Heart right ventricle (tissue), 16 donors: Measurements from ENCODE around the gene IL1R1. TPM values are rescaled to one million over a fixed set of nuclear protein-coding genes. Genes with fewer than 3 reads are reported as not detected.
A peak's percentile ranks its signal among the peaks of the same experiment; 100 is the strongest.

Source experiments
- ATAC-seq, 8 donors: fragments of 200-7000 bp; cut with Tn5 transposase; one replicate each; pipeline ENCODE4 v1.9.1; 2020; ENCODE audit warnings: mild to moderate bottlenecking in 8 of 8, moderate library complexity in 8 of 8, moderate number of reproducible peaks in 1 of 8
- DNase-seq, 2 donors: peaks; one replicate each; pipeline ENCODE4 v3.0.0-alpha.2; 2020
- H3K27ac ChIP-seq, 10 donors: fragments of 200-600 bp; sonication (generic) in 2 of 10; one replicate each; pipeline versions ENCODE4 v1.5.0 to v1.8.0; 2020 to 2022; ENCODE audit warnings: mild to moderate bottlenecking in 3 of 10
- H3K27me3 ChIP-seq, 7 donors: fragments of 200-600 bp; one replicate each; pipeline ENCODE4 v1.8.0; 2021 to 2022; ENCODE audit warnings: mild to moderate bottlenecking in 2 of 7
- H3K36me3 ChIP-seq, 9 donors: fragments of 200-600 bp; sonication (generic) in 1 of 9; one replicate each; pipeline versions ENCODE4 v1.5.0 to v1.8.0; 2020 to 2022; ENCODE audit warnings: mild to moderate bottlenecking in 2 of 9
- H3K4me1 ChIP-seq, 9 donors: fragments of 200-600 bp; sonication (generic) in 1 of 9; one replicate each; pipeline versions ENCODE4 v1.5.0 to v1.8.0; 2020 to 2022; ENCODE audit warnings: mild to moderate bottlenecking in 4 of 9
- H3K4me3 ChIP-seq, 10 donors: fragments of 200-600 bp; sonication (generic) in 2 of 10; one replicate each; pipeline versions ENCODE4 v1.5.0 to v1.8.0; 2020 to 2022; ENCODE audit warnings: mild to moderate bottlenecking in 7 of 10, moderate library complexity in 2 of 10
- H3K9me3 ChIP-seq, 11 donors: fragments of 200-600 bp in 10 of 11; sonication (generic) in 2 of 11; one replicate each; pipeline versions ENCODE4 v1.5.0 to v1.8.0; 2013 to 2022; ENCODE audit warnings: mild to moderate bottlenecking in 2 of 11, control low read depth in 1 of 11, moderate library complexity in 1 of 11
- WGBS, 2 donors: extraction: QIAGEN DNeasy Blood & Tissue Kit; methylation state at CpG; one replicate each; pipeline ENCODE4 v1.1.7; 2013; ENCODE audit warnings: inconsistent platforms in 1 of 2; 5-methylcytosine and 5-hydroxymethylcytosine counted together
- intact Hi-C, 10 donors: fragments of 100-400 bp; cut with DNase I; formaldehyde crosslinking; loops; one replicate each; pipeline versions ENCODE4 v1.11.1 to v1.14.2; 2022
- polyA plus RNA-seq, 2 donors: library from polyadenylated mRNA; stranded (reverse); fragments of 200-250 nt; gene quantifications; one replicate each; pipeline ENCODE4 v1.2.3, GENCODE V29; 2013
- total RNA-seq, 10 donors: library from RNA; stranded (reverse); fragmentation: NEBNext Ultra II Directional in 3 of 10; extraction: Animal tissue kit (Norgen Biotek cat#: 25700) in 3 of 10; gene quantifications; one replicate each; pipeline versions ENCODE4 v1.2.1 to v1.2.4, GENCODE V29; 2021 to 2023
- TF ChIP-seq, protein P1 (sequence below), 9 donors: fragments of 200-600 bp; sonication (generic) in 2 of 9; IDR thresholded peaks; one replicate each; pipeline versions ENCODE4 v1.5.0 to v1.8.0; 2021 to 2022; ENCODE audit warnings: antibody characterized with exemption in 9 of 9, mild to moderate bottlenecking in 5 of 9, moderate library complexity in 1 of 9
- donor health status: Arrhythmogenic right ventricular cardiomyopathy.
- donor health status: ischemic (EF 13 %, LVEDD 7.1; RV severe dilation, severe dysfunction).
- donor health status: healthy with polysubstance abuse.
- donor health status: DM: no; HTN: yes; CAD: no.
- donor health status: DM: no; HTN: no; CAD: no.
- donor health status: ischemic (EF 25% LVEDD 6.9; RV normal size, moderate dysfunction).
- donor health status: ischemic (EF 25% LVEDD 5.7; RV mildly dilated, moderate dysfunction).
- donor health status: healthy.
- donor health status: DM: yes; HTN: yes; CAD: no.
- donor health status: Ischemic cardiomyopathy.
- donor health status: ischemic (EF 35%, LVEDD 5.7; RV mildly dilated, moderate dysfunction).
- donor health status: nonischemic (EF 11% LVEDD 7.7; RV severe dilation, severe dysfunction).
- donor health status: DM: yes; HTN: yes; CAD: no.
- donor health status: PGD.
- donor health status: ischemic (EF 29% LVEDD 5.4; RV normal size, mild dysfunction).
- donor health status: nonischemic (EF 23%, LVEDD 6.1; RV moderate dilation, normal function).

IL1R1 gene
- total and polyA plus RNA-seq, 12 donors: 5.7 to 47.0 (median 18.6) TPM

DNA sequence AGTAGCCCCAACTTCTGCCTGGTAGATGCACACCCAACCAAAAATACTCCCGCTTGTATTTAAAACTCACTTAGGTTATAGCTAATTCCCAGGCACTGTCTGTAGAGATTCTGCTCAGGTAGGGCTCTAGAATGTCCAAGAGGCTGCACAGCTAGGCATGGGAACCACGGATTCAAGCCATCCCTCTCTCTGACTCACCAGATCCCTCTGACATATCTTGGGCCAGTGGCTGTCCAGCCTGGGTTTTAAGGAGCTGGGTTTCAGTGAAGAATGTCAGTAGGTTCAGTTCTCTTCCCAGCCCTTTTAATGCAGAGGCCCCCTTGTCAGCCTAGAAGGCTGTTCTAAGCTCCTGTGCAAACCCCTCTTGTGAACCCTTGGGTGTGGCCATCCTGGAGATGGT, 15.9 kb upstream of the IL1R1 start:
- ATAC-seq (no peak), DNase-seq (no peak)
- peak overlapping the region in 1 of 10 donors; percentile 59 for H3K27ac ChIP-seq
- TF ChIP-seq, protein P1, sequence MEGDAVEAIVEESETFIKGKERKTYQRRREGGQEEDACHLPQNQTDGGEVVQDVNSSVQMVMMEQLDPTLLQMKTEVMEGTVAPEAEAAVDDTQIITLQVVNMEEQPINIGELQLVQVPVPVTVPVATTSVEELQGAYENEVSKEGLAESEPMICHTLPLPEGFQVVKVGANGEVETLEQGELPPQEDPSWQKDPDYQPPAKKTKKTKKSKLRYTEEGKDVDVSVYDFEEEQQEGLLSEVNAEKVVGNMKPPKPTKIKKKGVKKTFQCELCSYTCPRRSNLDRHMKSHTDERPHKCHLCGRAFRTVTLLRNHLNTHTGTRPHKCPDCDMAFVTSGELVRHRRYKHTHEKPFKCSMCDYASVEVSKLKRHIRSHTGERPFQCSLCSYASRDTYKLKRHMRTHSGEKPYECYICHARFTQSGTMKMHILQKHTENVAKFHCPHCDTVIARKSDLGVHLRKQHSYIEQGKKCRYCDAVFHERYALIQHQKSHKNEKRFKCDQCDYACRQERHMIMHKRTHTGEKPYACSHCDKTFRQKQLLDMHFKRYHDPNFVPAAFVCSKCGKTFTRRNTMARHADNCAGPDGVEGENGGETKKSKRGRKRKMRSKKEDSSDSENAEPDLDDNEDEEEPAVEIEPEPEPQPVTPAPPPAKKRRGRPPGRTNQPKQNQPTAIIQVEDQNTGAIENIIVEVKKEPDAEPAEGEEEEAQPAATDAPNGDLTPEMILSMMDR (IDR thresholded peaks at IDR 0.05): no peak
- no peaks in the 10 kb centered on the region for H3K27me3 ChIP-seq
- intact Hi-C loops: no loop called here
- peaks cover 0 to 8% (median 0%) of the 10 kb centered on the region in 11 donors for H3K9me3 ChIP-seq
- H3K4me3 ChIP-seq: no peak overlapping the region
- peaks cover 0 to 22% (median 0%) of the 10 kb centered on the region in 9 donors for H3K4me1 ChIP-seq
- WGBS, 2 donors: 90 to 98% methylated on average over 2 of the region's 2 CpGs
- H3K36me3 ChIP-seq: no peaks in the 10 kb centered on the region

DNA sequence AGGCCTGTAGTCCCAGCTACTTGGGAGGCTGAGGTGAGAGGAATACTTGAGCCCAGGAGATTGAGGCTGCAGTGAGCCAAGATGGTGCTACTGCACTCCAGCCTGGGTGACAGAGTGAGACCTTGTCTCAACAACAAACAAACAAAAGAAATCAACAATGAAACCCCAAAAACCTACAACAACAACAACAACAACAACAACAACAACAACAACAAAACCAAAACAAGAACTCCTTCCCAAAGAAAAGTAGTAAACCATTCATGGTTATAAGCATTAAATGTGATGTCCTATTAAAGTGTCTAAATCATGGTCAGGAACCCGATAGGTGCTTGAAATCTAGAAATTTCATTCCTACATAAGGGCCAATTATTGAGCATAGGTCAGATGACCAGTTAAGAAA, 13.5 kb upstream of the IL1R1 start:
- Histone ChIP-seq H3K27ac (peak overlapping the region in 1 of 10 donors; percentile 45), H3K27me3 (no peaks in the 10 kb centered on the region), H3K4me1 (peaks cover 0 to 16% (median 0%) of the 10 kb centered on the region in 9 donors), H3K36me3 (no peaks in the 10 kb centered on the region), H3K4me3 (no peak overlapping the region), H3K9me3 (peaks cover 0 to 13% (median 0%) of the 10 kb centered on the region in 11 donors)
- WGBS, 2 donors: 93 to 99% methylated on average over 1 of the region's 1 CpG
- intact Hi-C loops: no loop called here
- TF ChIP-seq, protein P1 (IDR thresholded peaks at IDR 0.05): no peak
- DNase-seq (no peak), ATAC-seq (no peak)

DNA sequence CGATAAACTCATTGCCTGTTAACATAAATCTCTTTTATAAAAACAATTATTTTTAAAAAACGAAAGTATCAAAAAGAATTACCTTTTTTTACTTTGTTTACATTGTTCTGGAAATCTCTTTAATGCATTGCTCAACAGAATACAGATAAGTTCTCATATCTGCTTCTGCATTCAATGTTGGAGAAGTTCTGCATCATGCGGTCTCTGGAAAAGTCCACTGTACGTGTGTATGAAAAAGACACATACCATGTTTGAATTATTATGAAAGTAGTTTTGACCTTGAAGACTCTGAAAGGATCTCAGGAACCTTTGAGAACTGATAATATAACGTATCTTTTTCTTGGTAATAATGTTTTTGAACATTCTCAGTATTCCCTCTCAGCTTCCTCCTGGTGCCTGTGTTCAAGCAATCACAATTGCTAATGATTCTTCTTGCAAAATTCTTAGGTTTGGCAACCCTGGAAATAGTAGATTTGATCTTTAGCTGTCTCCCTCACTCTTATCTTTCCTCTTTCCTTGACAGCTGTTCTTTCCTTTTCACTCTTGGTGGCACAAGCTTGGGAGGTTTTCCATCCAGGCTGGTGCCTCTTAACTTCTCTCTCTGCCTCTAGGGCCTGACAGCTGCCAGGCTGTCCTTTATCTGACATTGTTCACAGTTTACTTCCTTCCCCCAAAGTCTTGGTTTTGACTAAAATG, 12.4 kb upstream of the IL1R1 start:
- Histone ChIP-seq H3K36me3 (no peaks in the 10 kb centered on the region), H3K4me3 (no peak overlapping the region), H3K27ac (peak overlapping the region in 1 of 10 donors; percentile 36), H3K4me1 (peaks cover 0 to 16% (median 0%) of the 10 kb centered on the region in 9 donors), H3K27me3 (no peaks in the 10 kb centered on the region), H3K9me3 (peaks cover 0 to 13% (median 0%) of the 10 kb centered on the region in 11 donors)
- ATAC-seq: no peak
- no peak for DNase-seq
- 91% methylated on average over 5 of the region's 5 CpGs for WGBS, 2 donors
- intact Hi-C loops: no loop called here
- TF ChIP-seq, protein P1 (IDR thresholded peaks at IDR 0.05): no peak

DNA sequence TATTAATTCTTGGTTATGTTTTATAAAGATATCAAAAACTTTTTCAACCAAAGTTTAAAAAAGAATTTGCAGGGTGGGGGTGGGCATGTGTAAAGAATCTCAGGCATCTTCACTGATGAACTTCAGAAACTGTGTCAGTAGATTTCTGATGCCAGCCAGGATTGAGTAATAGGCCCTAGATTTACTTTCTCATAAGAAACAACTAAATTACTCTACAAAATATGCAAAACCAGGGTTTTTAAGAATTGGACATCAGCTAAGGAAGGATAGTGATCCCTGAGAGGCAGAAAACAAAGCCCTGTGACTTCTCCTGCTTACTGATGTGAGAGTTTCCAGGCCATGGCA, 11.9 kb upstream of the IL1R1 start:
- peak overlapping the region in 1 of 10 donors; percentile 36 for H3K27ac ChIP-seq
- TF ChIP-seq, protein P1 (IDR thresholded peaks at IDR 0.05): no peak
- no peaks in the 10 kb centered on the region for H3K27me3 ChIP-seq
- intact Hi-C loops: no loop called here
- H3K4me1 ChIP-seq: peaks cover 0 to 16% (median 0%) of the 10 kb centered on the region in 9 donors
- no peak overlapping the region for H3K4me3 ChIP-seq
- H3K36me3 ChIP-seq: no peaks in the 10 kb centered on the region
- no peak for ATAC-seq
- no peak for DNase-seq
- peaks cover 0 to 13% (median 0%) of the 10 kb centered on the region in 11 donors for H3K9me3 ChIP-seq
